HG02642 (cell line): ENCODE measurements around the gene ZEB1.
"Not testable (repeated sequence)": the region's sequence is repeated elsewhere in the genome, so short reads cannot be mapped to it uniquely, and the experiment has no call there.

Source experiments
- ATAC-seq: cut with Tn5 transposase; IDR thresholded peaks from one replicate; pipeline ENCODE4 v1.9.1; 2021; ENCODE audit warnings: mild to moderate bottlenecking; ENCODE audit not compliant: unreplicated experiment, poor library complexity

ZEB1 gene

GRCh38 chr10:31413325-31413724 is 94.3 kb downstream of the ZEB1 start:
- no peak for ATAC-seq

GRCh38 chr10:31418481-31418880 is 99.5 kb downstream of the ZEB1 start:
- ATAC-seq = no peak

GRCh38 chr10:31419394-31420063 is 100.5 kb downstream of the ZEB1 start:
- no peak for ATAC-seq

DNA sequence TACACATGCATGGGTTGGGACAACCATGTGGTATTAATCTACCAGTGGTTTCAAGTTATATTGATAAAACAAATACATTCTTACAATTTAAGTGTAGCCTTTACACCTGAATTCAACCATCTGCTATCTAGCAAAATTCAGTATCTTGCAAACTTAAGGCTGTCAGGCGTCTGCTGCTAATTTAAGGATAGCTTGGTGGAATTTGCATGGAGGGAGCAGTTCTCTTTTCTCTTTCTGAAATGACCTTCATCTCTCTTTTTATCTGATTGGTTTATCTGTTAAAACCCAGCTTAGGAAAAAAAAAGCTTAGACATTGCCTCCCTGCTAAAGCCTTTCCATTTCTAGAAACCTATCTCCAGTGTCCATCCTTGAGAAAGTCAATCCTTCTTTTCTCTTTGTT is 102.3 kb downstream of the ZEB1 start:
- ATAC-seq = no peak

GRCh38 chr10:31422634-31423033 is 103.6 kb downstream of the ZEB1 start:
- ATAC-seq = no peak

GRCh38 chr10:31424473-31424872 is 105.5 kb downstream of the ZEB1 start:
- ATAC-seq = no peak

DNA sequence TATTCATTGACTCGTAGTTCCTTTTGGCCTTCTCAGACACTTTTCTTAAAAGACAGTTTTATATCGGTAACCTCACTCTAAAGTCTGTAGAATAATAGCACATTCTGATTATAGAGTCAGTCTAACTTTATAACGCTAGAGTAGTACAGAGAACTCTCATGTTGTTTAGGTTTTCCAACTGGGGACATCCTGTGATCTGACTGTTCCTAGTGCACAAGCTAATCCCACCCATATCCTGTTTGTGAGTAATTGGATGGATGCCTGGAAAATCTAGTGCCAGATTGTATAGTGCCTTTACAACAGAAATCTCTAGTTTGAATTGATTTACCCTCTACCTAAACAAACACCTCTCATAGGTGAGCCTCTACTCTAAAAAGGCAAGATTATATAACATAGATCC is 107.4 kb downstream of the ZEB1 start:
- no peak for ATAC-seq

GRCh38 chr10:31427334-31427733 is 108.3 kb downstream of the ZEB1 start:
- not testable (repeated sequence) for ATAC-seq

- ATAC-seq = not testable (repeated sequence)
These were observed 109.5 kb downstream of the ZEB1 start for GRCh38 chr10:31428499-31428898.

GRCh38 chr10:31431021-31431420 is 112.0 kb downstream of the ZEB1 start:
- no peak for ATAC-seq

- no peak for ATAC-seq
These were observed 118.9 kb downstream of the ZEB1 start for GRCh38 chr10:31437959-31438358.

DNA sequence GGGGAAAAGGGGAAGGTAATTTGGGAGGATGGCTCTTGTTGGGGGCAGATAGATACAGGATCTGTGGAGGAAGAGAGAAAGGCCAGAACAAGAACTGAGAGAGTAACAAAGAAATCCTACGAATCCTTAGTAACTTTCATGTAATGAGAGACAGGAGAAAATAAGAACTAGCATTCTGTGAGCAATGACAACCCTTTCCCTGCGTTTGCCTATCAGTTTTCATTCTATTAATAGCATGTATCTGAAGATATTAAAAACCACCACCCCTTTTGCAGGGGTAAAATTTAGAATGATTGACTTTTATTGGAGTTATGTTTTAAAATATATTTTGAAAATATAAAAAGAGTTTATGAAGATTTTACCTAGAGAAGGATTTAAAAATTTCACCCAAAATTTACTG is 132.8 kb downstream of the ZEB1 start:
- ATAC-seq = no peak

DNA sequence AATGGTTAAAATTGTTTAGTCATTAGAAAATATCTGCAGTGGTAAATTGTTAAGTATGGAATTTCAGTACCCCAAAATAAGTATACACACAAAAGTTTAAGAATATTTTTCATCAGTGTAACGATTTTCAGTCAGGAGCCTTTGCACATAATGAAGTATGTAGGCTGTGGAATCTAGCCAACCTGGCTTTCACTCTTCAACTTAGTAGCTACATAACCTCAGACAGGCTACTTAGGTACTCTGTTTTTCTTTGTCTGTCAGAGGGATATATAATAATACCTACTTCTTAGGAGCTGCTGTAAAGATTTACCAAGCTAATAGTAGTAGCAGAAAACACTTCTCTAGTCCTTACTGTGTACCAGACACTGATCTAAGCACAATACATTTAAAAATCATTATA is 137.5 kb downstream of the ZEB1 start:
- no peak for ATAC-seq

DNA sequence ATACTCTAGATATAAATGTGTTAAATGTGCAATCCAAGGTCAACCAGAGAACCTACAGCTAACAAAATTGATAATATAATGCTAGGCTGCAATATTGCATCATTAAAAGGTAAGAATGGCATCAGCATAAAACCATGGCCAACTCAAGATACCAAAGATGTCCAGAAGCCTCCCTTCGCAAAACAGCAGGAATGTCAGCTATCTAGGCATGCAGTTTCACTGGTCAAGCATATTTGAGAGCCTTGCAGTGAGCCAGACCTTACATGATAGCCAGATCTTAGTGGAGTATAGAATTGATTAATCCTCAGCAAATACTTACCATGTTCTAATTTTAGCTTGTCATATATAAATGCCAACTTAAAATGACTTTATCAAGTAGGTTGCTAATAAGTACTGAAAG is 138.8 kb downstream of the ZEB1 start:
- ATAC-seq = no peak

GRCh38 chr10:31458974-31459373 is 140.0 kb downstream of the ZEB1 start:
- no peak for ATAC-seq

- ATAC-seq = no peak
These were observed 141.2 kb downstream of the ZEB1 start for GRCh38 chr10:31460242-31460641.

- ATAC-seq = no peak
These were observed 145.5 kb downstream of the ZEB1 start for GRCh38 chr10:31464552-31464951.

DNA sequence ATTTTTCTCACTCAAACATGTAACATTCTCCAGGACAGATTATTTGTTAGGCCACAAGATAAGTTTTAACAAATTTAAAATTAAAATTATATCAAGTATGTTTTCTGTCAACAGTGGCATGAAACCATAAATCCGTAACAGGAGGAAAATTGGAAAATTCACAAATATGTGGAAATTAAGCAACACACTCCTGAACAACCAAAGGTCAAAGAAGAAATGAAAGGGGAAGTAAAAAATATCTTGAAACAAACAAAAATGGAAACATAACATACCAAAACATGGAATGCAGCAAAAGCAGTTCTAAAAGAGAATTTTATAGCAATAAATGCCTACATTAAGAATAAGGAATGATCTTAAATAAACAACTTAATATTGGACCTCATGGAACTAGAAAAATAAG is 147.3 kb downstream of the ZEB1 start:
- ATAC-seq = no peak

DNA sequence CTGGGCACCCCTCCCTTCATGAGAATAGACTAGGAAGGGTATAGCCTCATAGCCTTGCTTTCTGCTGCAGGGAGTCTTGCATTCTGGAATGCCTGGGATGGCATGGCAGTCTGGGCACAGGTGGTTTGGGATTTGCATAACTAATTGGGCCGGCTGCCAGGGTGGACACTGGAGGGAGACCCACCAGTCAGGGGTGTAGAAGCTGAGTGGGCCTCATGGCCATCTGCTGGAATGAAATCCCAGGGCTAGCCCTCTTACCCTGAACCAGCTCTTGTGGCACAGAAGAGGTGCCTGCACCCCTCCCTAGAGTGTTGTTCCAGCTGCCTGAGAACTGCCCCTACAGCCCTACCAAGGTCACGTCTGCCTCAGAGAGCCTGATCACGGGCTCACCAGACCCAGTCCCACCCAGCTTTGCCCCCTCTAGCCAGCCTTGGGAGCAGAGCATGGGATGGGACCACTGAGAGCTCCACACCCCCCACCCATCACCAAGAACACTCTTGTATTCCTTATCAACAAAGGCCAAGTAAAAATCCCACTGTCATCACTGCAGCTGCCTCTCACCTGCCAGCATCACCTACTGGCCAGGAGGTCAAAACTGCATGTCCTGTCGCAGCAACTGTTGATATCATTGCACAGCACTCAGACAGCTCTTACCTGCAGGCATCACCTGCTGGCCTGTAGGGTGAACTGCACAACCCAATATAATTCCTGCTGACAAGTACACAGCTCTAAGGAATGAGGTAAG is 148.9 kb downstream of the ZEB1 start:
- ATAC-seq = no peak

- no peak for ATAC-seq
These were observed 149.5 kb downstream of the ZEB1 start for GRCh38 chr10:31468536-31468859.

- no peak for ATAC-seq
These were observed 156.5 kb downstream of the ZEB1 start for GRCh38 chr10:31475519-31475918.

DNA sequence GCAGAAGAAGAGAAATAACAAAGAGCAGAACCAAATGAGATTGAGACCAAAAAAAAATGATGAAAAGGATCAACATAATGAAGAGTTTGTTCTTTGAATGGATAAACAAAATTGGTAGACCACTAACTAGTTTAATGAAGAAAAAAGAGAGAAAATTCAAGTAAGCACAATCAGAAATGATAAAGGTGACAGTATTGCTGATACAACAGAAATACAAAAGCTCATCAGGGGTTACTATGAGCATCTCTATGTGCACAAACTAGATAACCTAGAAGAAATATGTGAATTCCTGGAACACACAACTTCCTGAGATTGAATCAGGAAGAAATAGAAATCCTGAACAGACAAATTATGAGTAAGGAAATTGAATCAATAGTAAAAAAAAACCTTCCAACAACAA is 157.1 kb downstream of the ZEB1 start:
- ATAC-seq = no peak
